Transverse colon (tissue), 3 donors: ENCODE data around the gene UBE2V1.

Source experiments
- POLR2A ChIP-seq: fragments of 450-650 bp; IDR thresholded peaks from one replicate; pipeline ENCODE4 v1.6.1; 2016; ENCODE audit warnings: antibody characterized with exemption, mild to moderate bottlenecking, moderate library complexity
- POLR2AphosphoS5 ChIP-seq, 3 donors: sonication (generic); formaldehyde crosslinking; IDR thresholded peaks; one replicate each; pipeline ENCODE4 v1.6.1; 2016; ENCODE audit warnings: antibody characterized with exemption in 3 of 3

GRCh38 chr20:50115591-50116367, 2.8 kb upstream of the UBE2V1 start:
- TF ChIP-seq POLR2A (no peak), POLR2AphosphoS5 (IDR thresholded peaks at IDR 0.05) (peak; percentile 58 to 65 (median 62))
